Measurements from ENCODE around the gene MLLT1.
"Not testable (repeated sequence)": the region's sequence is repeated elsewhere in the genome, so short reads cannot be mapped to it uniquely, and the experiment has no call there.

- TF ChIP-seq POLR2A, CTCF (IDR thresholded peaks at IDR 0.05): not testable (repeated sequence)
Measured at GRCh38 chr19:6315646-6316045, 35.9 kb upstream of the MLLT1 start.
